Activated CD4-positive, alpha-beta T cell treated with anti-CD3 and anti-CD28 coated beads, Interleukin-2, amount 10 ng/mL, durations not matched to agents 24 days and 14 days (primary cell): ENCODE data around the gene ATP8A1. TPM values are rescaled to one million over a fixed set of nuclear protein-coding genes. Genes with fewer than 3 reads are reported as not detected.

Source experiments
- DNase-seq: peaks from one replicate; pipeline ENCODE4 v3.0.0; 2022
- H3K27ac Mint-ChIP-seq: one replicate; pipeline ENCODE4 v1.8.0; 2022; ENCODE audit warnings: mild to moderate bottlenecking, mixed read lengths
- H3K27me3 Mint-ChIP-seq: one replicate; pipeline ENCODE4 v1.8.0; 2022; ENCODE audit warnings: mixed read lengths
- H3K36me3 Mint-ChIP-seq: one replicate; pipeline ENCODE4 v1.8.0; 2022; ENCODE audit warnings: low read depth, mild to moderate bottlenecking, mixed read lengths
- H3K4me1 Mint-ChIP-seq: one replicate; pipeline ENCODE4 v1.8.0; 2021; ENCODE audit warnings: mixed read lengths
- H3K4me3 Mint-ChIP-seq: one replicate; pipeline ENCODE4 v1.8.0; 2022; ENCODE audit warnings: mild to moderate bottlenecking, moderate library complexity, mixed read lengths
- H3K9me3 Mint-ChIP-seq: one replicate; pipeline ENCODE4 v1.8.0; 2021; ENCODE audit warnings: mixed read lengths
- intact Hi-C: fragments of 100-400 bp; cut with micrococcal nuclease; formaldehyde crosslinking; loops from one replicate; pipeline ENCODE4 v1.15.1; 2023
- total RNA-seq: library from RNA; stranded (reverse); gene quantifications from 2 replicates; pipeline ENCODE4 v1.2.3, GENCODE V29; 2022

Gene ATP8A1
- total RNA-seq, 1 donor from 2014 or later: 24.3 TPM

GRCh38 chr4:42628740-42629139 is 28.2 kb downstream of the ATP8A1 start:
- no peak for DNase-seq
- Mint-ChIP-seq H3K27ac (no peak overlapping the region), H3K9me3 (no peaks in the 10 kb centered on the region), H3K4me1 (peaks cover 32% of the 10 kb centered on the region), H3K27me3 (no peaks in the 10 kb centered on the region), H3K4me3 (no peak overlapping the region), H3K36me3 (peaks cover 31% of the 10 kb centered on the region)
- intact Hi-C loops: loop anchor here (1.0 kb wide), 2 partner anchors 26 to 44 kb away; no protein-coding TSS in a partner anchor

- peaks cover 29% of the 10 kb centered on the region for H3K4me1 Mint-ChIP-seq
Observed at GRCh38 chr4:42627885-42628646, 28.8 kb downstream of the ATP8A1 start.

DNA sequence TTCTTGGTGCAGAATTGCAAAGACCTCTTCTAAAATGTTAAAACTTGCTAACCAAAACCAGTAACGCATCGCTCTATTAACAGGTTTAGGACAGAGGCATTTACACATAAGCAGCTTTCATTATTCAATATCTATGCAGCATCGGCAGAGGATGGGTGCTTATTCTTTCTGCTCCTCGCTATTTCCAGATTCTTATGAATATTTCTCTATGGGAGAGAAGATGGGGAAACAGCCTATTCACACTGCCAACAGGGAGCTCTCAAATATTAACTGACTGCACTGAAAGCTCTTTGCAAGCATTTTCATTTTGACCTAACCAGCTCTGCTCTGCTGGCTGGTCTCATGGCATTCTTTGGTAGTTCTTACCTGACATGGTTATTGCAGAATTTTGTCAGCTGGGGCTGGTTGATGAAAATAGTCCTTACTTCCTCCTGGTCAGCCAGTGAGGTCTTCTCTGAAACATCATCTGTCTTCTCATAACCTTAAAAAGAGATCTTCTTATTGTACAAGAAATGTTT is 30.2 kb downstream of the ATP8A1 start:
- no peak overlapping the region for H3K4me3 Mint-ChIP-seq
- H3K9me3 Mint-ChIP-seq: peaks cover 3% of the 10 kb centered on the region
- DNase-seq: no peak
- H3K4me1 Mint-ChIP-seq: peaks cover 29% of the 10 kb centered on the region
- H3K36me3 Mint-ChIP-seq: peaks cover 45% of the 10 kb centered on the region
- no peak overlapping the region for H3K27ac Mint-ChIP-seq
- H3K27me3 Mint-ChIP-seq: no peaks in the 10 kb centered on the region
- intact Hi-C loops: no loop called here

More at GRCh38 chr4:42627885-42628646, 28.8 kb downstream of the ATP8A1 start:
- H3K9me3 Mint-ChIP-seq: peaks cover 3% of the 10 kb centered on the region
- peak overlapping the region; percentile 88 for H3K27ac Mint-ChIP-seq
- peak; percentile 78 for DNase-seq
- peak overlapping the region; percentile 65 for H3K4me3 Mint-ChIP-seq
- H3K27me3 Mint-ChIP-seq: no peaks in the 10 kb centered on the region
- peaks cover 38% of the 10 kb centered on the region for H3K36me3 Mint-ChIP-seq
- intact Hi-C loops: loop anchor here (1.0 kb wide), 2 partner anchors 26 to 44 kb away; no protein-coding TSS in a partner anchor

DNA sequence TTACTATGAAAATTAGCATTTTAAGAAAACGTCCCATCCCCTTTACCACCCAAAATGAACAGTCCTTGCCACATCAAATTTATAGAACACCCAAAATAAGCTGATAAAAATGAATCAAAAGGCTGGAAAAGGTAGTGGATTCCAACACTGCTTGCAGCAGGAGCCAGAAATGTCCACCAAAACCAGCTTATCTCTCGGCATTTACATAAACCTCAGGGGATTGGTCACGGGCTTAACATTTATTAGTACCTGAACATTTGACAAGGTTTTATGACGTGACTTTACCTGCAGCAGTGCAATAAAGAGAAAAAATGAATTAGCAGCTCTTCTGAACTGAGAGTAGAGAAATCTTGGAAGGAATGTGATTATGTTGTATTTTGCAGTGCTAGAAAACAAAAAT is 31.6 kb downstream of the ATP8A1 start:
- DNase-seq: no peak
- no peak overlapping the region for H3K27ac Mint-ChIP-seq
- peaks cover 29% of the 10 kb centered on the region for H3K4me1 Mint-ChIP-seq
- peaks cover 3% of the 10 kb centered on the region for H3K9me3 Mint-ChIP-seq
- no peak overlapping the region for H3K4me3 Mint-ChIP-seq
- no peaks in the 10 kb centered on the region for H3K27me3 Mint-ChIP-seq
- intact Hi-C loops: no loop called here
- peaks cover 46% of the 10 kb centered on the region for H3K36me3 Mint-ChIP-seq

GRCh38 chr4:42624551-42624950 is 32.4 kb downstream of the ATP8A1 start:
- no peak overlapping the region for H3K27ac Mint-ChIP-seq
- no peak for DNase-seq
- H3K27me3 Mint-ChIP-seq: no peaks in the 10 kb centered on the region
- H3K9me3 Mint-ChIP-seq: peaks cover 3% of the 10 kb centered on the region
- intact Hi-C loops: no loop called here
- H3K4me3 Mint-ChIP-seq: no peak overlapping the region
- peaks cover 49% of the 10 kb centered on the region for H3K36me3 Mint-ChIP-seq
- H3K4me1 Mint-ChIP-seq: peaks cover 29% of the 10 kb centered on the region

DNA sequence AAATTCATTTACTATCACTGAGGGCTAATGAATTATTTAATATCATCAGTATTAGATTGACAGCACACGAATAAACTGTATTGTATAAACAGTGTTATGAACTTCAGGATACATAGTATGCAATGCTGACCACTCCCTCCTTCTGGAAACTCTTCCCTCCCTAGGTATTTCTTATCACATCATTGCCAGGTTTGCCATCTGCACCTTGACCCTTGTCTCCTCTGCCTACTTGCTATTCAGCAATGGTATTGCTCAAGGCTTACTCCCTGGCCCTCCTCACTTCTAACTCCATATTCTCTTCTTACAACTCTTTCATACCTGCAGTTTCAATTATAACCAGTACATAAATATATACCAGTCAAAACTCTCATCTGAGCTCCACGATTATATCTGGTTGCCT is 38.9 kb downstream of the ATP8A1 start:
- Mint-ChIP-seq H3K36me3 (peaks cover 29% of the 10 kb centered on the region), H3K27me3 (no peaks in the 10 kb centered on the region), H3K4me3 (no peak overlapping the region), H3K27ac (no peak overlapping the region), H3K4me1 (no peaks in the 10 kb centered on the region), H3K9me3 (no peaks in the 10 kb centered on the region)
- intact Hi-C loops: no loop called here
- peak; percentile 24 for DNase-seq

- Mint-ChIP-seq H3K27me3 (no peaks in the 10 kb centered on the region), H3K36me3 (peaks cover 29% of the 10 kb centered on the region), H3K27ac (no peak overlapping the region), H3K4me1 (no peaks in the 10 kb centered on the region), H3K4me3 (no peak overlapping the region), H3K9me3 (no peaks in the 10 kb centered on the region)
- peak; percentile 0 for DNase-seq
- intact Hi-C loops: no loop called here
Observed at GRCh38 chr4:42617030-42617429, 39.9 kb downstream of the ATP8A1 start.

- intact Hi-C loops: no loop called here
- H3K36me3 Mint-ChIP-seq: peaks cover 29% of the 10 kb centered on the region
- DNase-seq: no peak
- H3K27me3 Mint-ChIP-seq: no peaks in the 10 kb centered on the region
- no peak overlapping the region for H3K4me3 Mint-ChIP-seq
- H3K4me1 Mint-ChIP-seq: peaks cover 2% of the 10 kb centered on the region
- H3K27ac Mint-ChIP-seq: no peak overlapping the region
- H3K9me3 Mint-ChIP-seq: no peaks in the 10 kb centered on the region
Observed at GRCh38 chr4:42616572-42616971, 40.3 kb downstream of the ATP8A1 start.

DNA sequence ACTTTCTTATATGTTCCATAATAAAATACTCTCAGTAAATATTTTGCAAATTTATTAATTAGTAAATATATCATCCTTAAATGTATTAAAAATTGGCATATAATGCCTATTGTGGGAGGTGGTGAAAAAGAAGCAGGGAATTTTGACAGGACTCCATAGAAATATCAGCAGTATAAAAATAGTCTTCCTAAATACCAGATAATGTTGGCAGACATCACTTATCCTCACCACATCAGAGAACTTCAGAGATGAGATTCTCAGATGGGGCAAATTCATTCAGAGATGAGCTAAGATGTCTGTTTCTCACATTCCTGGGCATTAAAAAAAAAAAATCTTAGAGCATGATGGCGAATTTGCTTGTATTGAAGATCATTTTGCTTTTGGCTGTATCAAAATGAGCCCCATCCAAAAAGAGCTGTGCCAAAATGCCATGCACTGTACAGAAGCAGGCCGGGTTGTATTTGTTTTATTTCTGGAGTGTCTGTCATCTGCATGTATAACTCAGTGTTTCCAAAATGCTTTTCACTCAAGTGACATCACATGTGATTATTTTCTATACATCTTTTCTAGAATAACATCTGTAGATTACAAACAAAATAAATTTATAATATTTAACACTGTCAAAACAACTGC is 41.7 kb downstream of the ATP8A1 start:
- intact Hi-C loops: no loop called here
- H3K9me3 Mint-ChIP-seq: peaks cover 3% of the 10 kb centered on the region
- peaks cover 2% of the 10 kb centered on the region for H3K4me1 Mint-ChIP-seq

DNA sequence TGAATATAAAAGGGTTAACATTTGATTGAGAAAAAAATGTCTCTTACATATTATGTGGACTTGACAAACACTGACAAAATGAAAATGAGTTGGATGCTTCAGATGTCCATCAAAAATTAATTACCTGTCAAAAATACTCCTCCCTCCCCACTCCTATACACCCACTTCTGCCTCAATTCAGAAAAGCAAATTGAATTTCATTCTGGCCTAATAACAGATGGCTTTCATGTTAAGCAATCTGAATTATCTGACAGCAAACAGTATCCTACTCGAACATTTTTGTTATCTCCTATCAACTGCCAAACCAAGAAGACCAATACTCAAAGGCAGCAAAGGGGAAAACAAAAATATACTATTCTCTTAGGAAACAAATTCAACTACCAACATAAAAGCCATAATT is 44.0 kb downstream of the ATP8A1 start:
- Mint-ChIP-seq H3K27ac (no peak overlapping the region), H3K4me1 (peaks cover 11% of the 10 kb centered on the region)

More for the DNA sequence above, 41.7 kb downstream of the ATP8A1 start:
- Mint-ChIP-seq H3K4me3 (no peak overlapping the region), H3K36me3 (peaks cover 30% of the 10 kb centered on the region), H3K27me3 (no peaks in the 10 kb centered on the region), H3K27ac (no peak overlapping the region)
- DNase-seq: no peak

DNA sequence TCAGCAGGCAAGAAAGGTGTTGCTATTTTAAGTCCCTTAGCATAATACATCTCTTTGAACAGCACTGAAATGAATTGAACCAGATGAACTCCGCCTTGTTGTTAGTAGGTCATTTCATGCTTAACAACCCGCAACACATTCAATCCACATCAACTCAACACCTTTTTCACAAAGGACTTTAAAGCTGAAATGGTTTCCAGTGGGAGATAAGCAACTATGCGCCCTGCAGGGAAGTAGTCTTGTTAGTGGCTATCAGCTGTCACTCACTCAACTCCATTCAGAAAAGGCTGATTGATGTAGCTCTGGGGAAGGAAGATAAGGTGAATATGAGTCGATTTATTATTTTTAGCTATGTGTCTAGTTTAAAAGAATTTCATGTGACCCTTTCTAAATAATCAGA is 46.0 kb downstream of the ATP8A1 start:
- H3K9me3 Mint-ChIP-seq: peaks cover 9% of the 10 kb centered on the region
- no peak overlapping the region for H3K4me3 Mint-ChIP-seq
- H3K27me3 Mint-ChIP-seq: no peaks in the 10 kb centered on the region
- no peak for DNase-seq
- peaks cover 17% of the 10 kb centered on the region for H3K4me1 Mint-ChIP-seq
- intact Hi-C loops: no loop called here
- no peak overlapping the region for H3K27ac Mint-ChIP-seq
- peaks cover 38% of the 10 kb centered on the region for H3K36me3 Mint-ChIP-seq

More for the DNA sequence above, 44.0 kb downstream of the ATP8A1 start:
- Mint-ChIP-seq H3K36me3 (peaks cover 33% of the 10 kb centered on the region), H3K4me3 (no peak overlapping the region), H3K27me3 (no peaks in the 10 kb centered on the region), H3K9me3 (peaks cover 9% of the 10 kb centered on the region)
- intact Hi-C loops: no loop called here
- DNase-seq: no peak

- Mint-ChIP-seq H3K27ac (no peak overlapping the region), H3K9me3 (peaks cover 9% of the 10 kb centered on the region), H3K27me3 (no peaks in the 10 kb centered on the region), H3K4me1 (peaks cover 18% of the 10 kb centered on the region), H3K36me3 (peaks cover 39% of the 10 kb centered on the region), H3K4me3 (no peak overlapping the region)
- intact Hi-C loops: no loop called here
- DNase-seq: no peak
Observed at GRCh38 chr4:42609051-42609450, 47.9 kb downstream of the ATP8A1 start.

DNA sequence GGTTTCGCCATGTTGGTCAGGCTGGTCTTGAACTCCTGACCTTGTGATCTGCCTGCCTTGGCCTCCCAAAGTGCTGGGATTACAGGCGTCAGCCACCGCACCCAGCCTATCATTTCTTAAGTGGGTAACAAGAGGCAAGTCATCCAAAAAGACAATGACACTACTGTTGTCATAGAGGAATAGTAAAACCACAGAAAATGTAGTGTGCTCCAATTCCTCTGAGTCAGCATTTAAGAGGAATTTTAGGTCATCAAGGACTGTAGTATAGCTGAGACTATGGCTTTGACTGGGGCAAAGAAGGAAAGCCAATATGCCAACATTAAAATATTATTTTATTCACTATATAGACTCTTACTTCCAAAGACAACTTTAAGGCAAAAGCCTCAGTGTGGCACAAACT is 48.4 kb downstream of the ATP8A1 start:
- Mint-ChIP-seq H3K9me3 (peaks cover 9% of the 10 kb centered on the region), H3K4me1 (peaks cover 20% of the 10 kb centered on the region), H3K4me3 (no peak overlapping the region), H3K27me3 (no peaks in the 10 kb centered on the region), H3K27ac (no peak overlapping the region), H3K36me3 (peaks cover 41% of the 10 kb centered on the region)
- DNase-seq: peak; percentile 42
- intact Hi-C loops: no loop called here

DNA sequence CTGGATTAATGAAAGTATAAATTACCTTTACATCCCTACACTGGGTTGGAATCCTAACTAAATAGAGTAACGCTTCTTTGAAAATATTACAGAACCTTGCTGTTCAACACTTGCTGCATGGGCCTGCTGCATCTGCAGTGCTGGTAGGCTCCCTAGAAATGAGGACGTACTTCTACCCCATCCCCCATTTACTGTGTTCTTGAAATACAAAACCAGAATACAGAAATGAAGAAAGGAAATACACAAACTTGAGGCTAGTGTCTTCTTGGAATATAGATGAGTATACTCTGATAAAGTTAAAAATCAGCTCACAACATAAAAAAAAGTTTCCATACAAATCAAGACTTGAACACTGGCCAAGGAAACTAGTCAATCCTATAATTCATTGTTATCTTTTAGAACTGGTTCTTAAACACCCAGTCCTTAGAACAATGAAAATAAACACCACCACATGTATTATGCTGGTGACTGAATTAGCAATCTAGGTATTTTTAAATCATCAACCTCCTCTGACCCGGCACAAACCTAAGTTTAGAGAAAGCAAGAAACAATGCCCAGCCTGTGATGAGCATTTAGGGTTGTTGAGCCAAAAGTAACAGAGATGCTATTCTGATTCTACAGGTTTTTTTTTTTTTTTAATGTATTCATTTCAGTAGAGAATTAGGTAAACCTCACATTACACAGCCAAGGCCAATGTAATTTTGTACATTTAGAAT is 49.7 kb downstream of the ATP8A1 start:
- Mint-ChIP-seq H3K27ac (peak overlapping the region; percentile 26), H3K4me1 (peaks cover 20% of the 10 kb centered on the region), H3K27me3 (no peaks in the 10 kb centered on the region), H3K9me3 (peaks cover 9% of the 10 kb centered on the region), H3K36me3 (peaks cover 37% of the 10 kb centered on the region), H3K4me3 (no peak overlapping the region)
- no peak for DNase-seq
- intact Hi-C loops: no loop called here
